ENCODE results near the gene TAF8.

The TAF8 gene

DNA sequence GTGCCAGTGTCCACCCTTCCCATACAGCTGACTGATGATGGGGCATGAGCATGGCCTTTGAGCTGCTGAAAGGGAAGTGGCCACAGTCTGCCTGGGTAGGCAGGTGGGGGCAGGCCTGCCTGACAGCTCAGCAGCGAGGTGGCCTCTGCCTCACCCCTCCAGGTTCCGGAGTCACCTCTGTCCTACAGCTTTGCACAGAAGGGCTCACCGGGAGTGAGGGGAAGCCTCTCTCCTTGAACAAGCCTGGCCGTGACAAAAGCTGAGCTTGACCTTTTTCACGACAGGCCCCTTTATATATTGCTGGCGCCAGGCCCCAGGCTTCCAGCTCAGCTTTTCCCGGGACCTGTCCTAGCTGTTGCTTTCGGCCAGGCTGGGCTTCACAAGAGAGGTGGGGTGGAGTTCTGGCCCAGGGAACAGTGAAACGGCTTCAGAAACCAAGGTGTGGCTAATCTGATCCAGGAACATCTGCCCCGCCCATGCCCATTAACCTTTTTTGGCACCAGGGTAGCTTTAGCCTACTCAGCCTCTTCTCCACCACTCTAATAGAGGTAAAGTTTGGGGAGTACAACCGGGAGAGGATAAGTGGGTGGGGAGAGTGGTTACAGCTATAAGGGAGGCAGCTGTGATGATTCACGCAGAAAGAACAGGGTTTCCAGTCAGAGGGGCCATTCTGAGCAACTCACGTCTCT, 49.2 kb downstream of the TAF8 start:
- POLR2A ChIA-PET (ENCODE audit: low non-redundant PET): no interaction called here
- TF ChIP-seq, protein P1, sequence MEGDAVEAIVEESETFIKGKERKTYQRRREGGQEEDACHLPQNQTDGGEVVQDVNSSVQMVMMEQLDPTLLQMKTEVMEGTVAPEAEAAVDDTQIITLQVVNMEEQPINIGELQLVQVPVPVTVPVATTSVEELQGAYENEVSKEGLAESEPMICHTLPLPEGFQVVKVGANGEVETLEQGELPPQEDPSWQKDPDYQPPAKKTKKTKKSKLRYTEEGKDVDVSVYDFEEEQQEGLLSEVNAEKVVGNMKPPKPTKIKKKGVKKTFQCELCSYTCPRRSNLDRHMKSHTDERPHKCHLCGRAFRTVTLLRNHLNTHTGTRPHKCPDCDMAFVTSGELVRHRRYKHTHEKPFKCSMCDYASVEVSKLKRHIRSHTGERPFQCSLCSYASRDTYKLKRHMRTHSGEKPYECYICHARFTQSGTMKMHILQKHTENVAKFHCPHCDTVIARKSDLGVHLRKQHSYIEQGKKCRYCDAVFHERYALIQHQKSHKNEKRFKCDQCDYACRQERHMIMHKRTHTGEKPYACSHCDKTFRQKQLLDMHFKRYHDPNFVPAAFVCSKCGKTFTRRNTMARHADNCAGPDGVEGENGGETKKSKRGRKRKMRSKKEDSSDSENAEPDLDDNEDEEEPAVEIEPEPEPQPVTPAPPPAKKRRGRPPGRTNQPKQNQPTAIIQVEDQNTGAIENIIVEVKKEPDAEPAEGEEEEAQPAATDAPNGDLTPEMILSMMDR (conservative IDR thresholded peaks at IDR 0.05; ENCODE audit: low read depth): no peak
- CTCF ChIA-PET: interaction anchor here (0.9 kb wide), 1 partner anchor 68 kb away, joined by 3 read pairs; no protein-coding TSS in a partner anchor
- H3K27ac ChIP-seq: peak overlapping the region; percentile 98
- DNase-seq (ENCODE audit: low spot score): peak; percentile 89

DNA sequence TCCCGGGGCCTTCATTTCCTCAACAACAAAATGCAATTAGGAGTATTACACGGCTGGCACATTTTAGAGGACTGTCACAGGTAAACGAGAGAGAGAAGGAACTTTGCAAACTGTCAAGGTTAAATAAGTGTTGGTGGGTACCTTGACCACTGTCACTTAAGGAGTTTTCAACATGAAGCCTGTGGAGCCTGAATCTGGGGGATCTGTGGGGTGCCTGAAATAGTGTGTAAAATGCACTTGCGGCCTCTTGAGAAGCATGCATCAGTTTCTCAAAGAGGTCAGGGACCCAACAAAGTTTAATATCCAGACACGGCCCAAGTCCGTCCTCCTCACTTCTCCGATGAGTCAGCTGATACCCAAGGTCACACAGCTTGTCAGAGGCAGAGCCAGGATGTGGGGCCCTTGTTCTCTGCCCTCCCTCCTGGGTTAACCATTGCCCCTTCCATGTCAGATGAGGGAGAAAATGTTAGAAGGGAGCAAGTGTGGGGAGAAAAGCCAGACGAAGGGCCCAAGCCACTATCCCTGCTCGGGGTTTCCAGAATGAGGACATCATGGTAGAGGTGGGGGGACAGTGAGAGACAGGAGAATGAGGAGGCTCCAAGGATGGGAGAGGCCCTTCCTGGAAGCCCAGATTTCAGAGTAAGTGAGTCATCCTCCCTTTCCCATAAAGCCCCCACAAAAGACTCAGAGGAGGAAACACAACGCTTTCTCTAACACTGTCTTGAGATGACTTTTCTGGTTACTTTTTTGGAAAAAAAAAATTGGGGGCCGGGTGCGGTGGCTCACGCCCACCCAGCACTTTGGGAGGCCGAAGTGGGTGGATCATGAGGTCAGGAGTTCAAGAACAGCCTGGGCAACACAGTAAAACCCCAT, 49.9 kb downstream of the TAF8 start:
- H3K27ac ChIP-seq: peak overlapping the region; percentile 98
- POLR2A ChIA-PET (ENCODE audit: low non-redundant PET): no interaction called here
- DNase-seq (ENCODE audit: low spot score): peak; percentile 44
- TF ChIP-seq, protein P1 (conservative IDR thresholded peaks at IDR 0.05; ENCODE audit: low read depth): no peak
- CTCF ChIA-PET: interaction anchor here (0.7 kb wide), 1 partner anchor 38 kb away, joined by 4 read pairs; no protein-coding TSS in a partner anchor

DNA sequence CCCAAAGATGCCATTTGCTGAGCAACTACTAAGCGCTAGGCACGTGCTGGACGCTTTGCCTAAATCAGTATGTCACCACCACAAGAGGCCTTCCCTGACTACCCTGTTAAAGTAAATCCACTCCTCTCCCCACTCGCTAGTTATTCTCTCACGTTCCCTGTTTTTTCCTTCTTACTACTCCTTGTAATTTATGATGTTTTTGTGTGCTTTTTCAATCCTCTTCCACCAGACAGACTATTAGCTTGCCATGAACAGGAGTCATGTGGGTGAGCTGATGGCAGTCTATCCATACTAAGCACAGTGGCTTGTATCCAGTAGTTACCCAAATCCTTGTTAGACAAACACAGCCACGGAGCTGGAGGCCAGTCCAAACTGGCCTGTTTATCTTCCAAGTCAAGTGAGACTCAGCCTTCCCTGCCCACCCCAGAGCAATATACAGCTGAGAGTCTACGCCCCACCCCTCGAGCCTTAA, 50.9 kb downstream of the TAF8 start:
- TF ChIP-seq, protein P1 (conservative IDR thresholded peaks at IDR 0.05; ENCODE audit: low read depth): no peak
- H3K27ac ChIP-seq: peak overlapping the region; percentile 98
- ChIA-PET CTCF (interaction anchor here (0.7 kb wide), 1 partner anchor 39 kb away, joined by 4 read pairs; no protein-coding TSS in a partner anchor), POLR2A (ENCODE audit: low non-redundant PET) (no interaction called here)
- no peak for DNase-seq (ENCODE audit: low spot score)

DNA sequence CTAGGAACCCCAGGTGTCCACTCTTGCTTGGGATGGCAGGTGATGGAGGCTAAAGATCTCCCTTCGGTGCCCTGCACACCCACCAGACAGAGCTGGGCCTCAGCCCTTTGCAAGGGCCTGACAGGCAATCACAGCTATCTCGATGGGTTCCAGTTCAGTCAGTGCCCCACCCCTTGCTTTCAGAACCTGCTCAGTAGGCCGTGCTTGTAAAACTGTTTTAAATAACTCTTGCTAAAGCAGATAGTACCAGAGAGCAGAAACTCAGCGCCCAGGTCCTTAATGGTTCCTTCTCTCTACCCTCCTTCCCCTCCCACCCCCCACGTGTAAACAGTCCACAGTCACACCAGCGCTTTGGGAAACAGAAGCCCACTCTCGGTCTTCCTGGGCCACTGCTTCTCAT, 52.9 kb downstream of the TAF8 start:
- POLR2A ChIA-PET (ENCODE audit: low non-redundant PET): no interaction called here
- TF ChIP-seq, protein P1 (conservative IDR thresholded peaks at IDR 0.05; ENCODE audit: low read depth): no peak
- CTCF ChIA-PET: interaction anchor here (0.6 kb wide), 1 partner anchor 93 kb away, joined by 3 read pairs; no protein-coding TSS in a partner anchor
- peak overlapping the region; percentile 98 for H3K27ac ChIP-seq
- no peak for DNase-seq (ENCODE audit: low spot score)

DNA sequence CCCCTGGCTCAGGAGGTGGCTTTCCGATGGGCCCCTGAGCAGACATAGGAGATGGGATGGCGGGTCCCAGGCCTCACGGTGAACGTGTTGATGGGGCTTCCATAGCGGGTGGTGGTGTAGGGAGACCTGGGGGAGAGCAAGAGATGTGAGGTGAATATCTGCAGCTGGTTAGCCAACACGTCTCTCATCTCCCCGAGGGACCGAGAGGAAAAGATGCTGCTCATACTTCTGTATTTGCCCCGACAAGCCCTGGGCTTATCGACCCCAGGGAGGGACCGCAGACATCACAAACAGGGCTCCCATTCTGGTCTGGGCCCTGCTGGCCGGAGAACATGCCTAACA, 53.4 kb downstream of the TAF8 start:
- ChIA-PET POLR2A (ENCODE audit: low non-redundant PET) (no interaction called here), CTCF (no interaction called here)
- H3K27ac ChIP-seq: peak overlapping the region; percentile 98
- TF ChIP-seq, protein P1 (conservative IDR thresholded peaks at IDR 0.05; ENCODE audit: low read depth): no peak
- no peak for DNase-seq (ENCODE audit: low spot score)

DNA sequence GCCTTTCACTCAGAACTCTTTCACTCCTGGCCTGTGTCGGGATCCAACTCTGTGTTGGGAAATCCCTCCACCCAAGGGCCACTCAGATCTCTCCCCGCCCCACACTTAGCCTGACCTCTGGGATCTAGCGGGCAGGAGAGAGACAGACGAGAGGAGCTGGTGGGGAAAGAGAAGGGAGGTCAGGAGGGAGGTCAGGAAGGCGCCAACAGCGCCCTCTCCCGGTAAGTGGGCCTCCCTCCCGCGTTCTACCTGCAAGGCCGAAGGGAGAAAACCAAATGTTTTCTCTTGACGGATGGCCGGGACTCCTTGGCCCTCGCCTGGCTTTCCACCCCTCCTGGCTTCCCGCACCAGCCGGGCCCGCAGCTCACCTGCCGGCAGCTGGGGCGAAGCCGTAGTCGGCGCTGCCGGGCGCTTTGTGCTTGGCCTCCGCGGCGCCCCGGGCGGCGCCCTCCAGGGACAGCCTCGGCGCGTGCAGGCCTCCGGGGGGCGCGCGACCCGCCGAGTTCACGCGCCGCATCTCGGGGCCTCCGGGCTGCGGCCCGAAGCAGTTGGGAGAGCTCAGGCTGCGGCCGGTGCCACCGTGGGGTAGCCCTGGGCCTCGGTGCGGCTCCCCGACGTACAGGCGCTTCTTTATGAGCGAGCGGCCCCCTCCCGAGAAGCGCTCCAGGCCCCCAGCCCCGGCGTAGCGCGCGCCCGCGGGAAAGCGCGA, 53.9 kb downstream of the TAF8 start:
- POLR2A ChIA-PET (ENCODE audit: low non-redundant PET): no interaction called here
- no peak for DNase-seq (ENCODE audit: low spot score)

More for the DNA sequence above, 53.9 kb downstream of the TAF8 start:
- TF ChIP-seq, protein P1 (conservative IDR thresholded peaks at IDR 0.05; ENCODE audit: low read depth): no peak; the same call in 1 of the 2 replicates
- H3K27ac ChIP-seq: peak overlapping the region; percentile 98
- CTCF ChIA-PET: no interaction called here
